ENCODE measurements around the gene ZDHHC22.

The ZDHHC22 gene

GRCh38 chr14:77102154-77102553, 39.4 kb downstream of the ZDHHC22 start:
- DNase-seq, result no peak

GRCh38 chr14:77100961-77101360, 40.6 kb downstream of the ZDHHC22 start:
- DNase-seq, result no peak

- DNase-seq, result no peak
Measured at GRCh38 chr14:77099425-77100167, 42.0 kb downstream of the ZDHHC22 start.

- peak in 2 of 5 donors; percentile 10 to 19 for DNase-seq
Measured at GRCh38 chr14:77098529-77099353, 42.9 kb downstream of the ZDHHC22 start.

GRCh38 chr14:77097700-77098528, 43.7 kb downstream of the ZDHHC22 start, which contains the start of gene CIPC:
Gene CIPC, plus strand, starts transcription at chr14:77098258. Its CDS starts 7,451 bp downstream, at chr14:77105709.
- DNase-seq, result peak; percentile 98 to 99 (median 99)

GRCh38 chr14:77097006-77097699, 44.4 kb downstream of the ZDHHC22 start:
- DNase-seq, result no peak

- DNase-seq, result peak; percentile 44 to 77 (median 64)
Measured at GRCh38 chr14:77094672-77095284, 46.8 kb downstream of the ZDHHC22 start.

- DNase-seq, result no peak
Measured at GRCh38 chr14:77092676-77093075, 48.9 kb downstream of the ZDHHC22 start.

- no peak for DNase-seq
Measured at GRCh38 chr14:77091518-77091917, 50.1 kb downstream of the ZDHHC22 start.

- DNase-seq, result no peak
Measured at GRCh38 chr14:77088645-77089044, 52.9 kb downstream of the ZDHHC22 start.

GRCh38 chr14:77088219-77088618, 53.4 kb downstream of the ZDHHC22 start:
- DNase-seq, result no peak

- no peak for DNase-seq
Measured at GRCh38 chr14:77087631-77088030, 54.0 kb downstream of the ZDHHC22 start.

- DNase-seq, result no peak
Measured at GRCh38 chr14:77086951-77087350, 54.6 kb downstream of the ZDHHC22 start.

- peak in 1 of 5 donors; percentile 7 for DNase-seq
Measured at GRCh38 chr14:77086017-77086727, 55.4 kb downstream of the ZDHHC22 start.

GRCh38 chr14:77085538-77085937, 56.1 kb downstream of the ZDHHC22 start:
- DNase-seq, result no peak

- DNase-seq, result no peak
Measured at GRCh38 chr14:77084985-77085384, 56.6 kb downstream of the ZDHHC22 start.

- DNase-seq, result no peak
Measured at GRCh38 chr14:77083082-77083481, 58.5 kb downstream of the ZDHHC22 start.

- no peak for DNase-seq
Measured at GRCh38 chr14:77082356-77082755, 59.2 kb downstream of the ZDHHC22 start.

All from T-helper 1 cell (primary cell).